Lower leg skin (tissue), 4 donors: ENCODE results near the gene COL4A2. TPM values are rescaled to one million over a fixed set of nuclear protein-coding genes. Genes with fewer than 3 reads are reported as not detected.

Source experiments
- DNase-seq, 2 donors: peaks; one replicate each; pipeline ENCODE4 v3.0.0-alpha.2; 2019; ENCODE audit warnings: low spot score in 2 of 2
- H3K4me3 ChIP-seq: fragments of 200-600 bp; sonication (generic); 2 replicates; pipeline ENCODE4 v1.5.1; 2017; ENCODE audit warnings: mild to moderate bottlenecking, low read depth; ENCODE audit not compliant: poor library complexity, severe bottlenecking
- POLR2A ChIP-seq, 2 donors: fragments of 450-650 bp; IDR thresholded peaks; one replicate each; pipeline ENCODE4 v1.6.1; 2016 to 2017; ENCODE audit warnings: antibody characterized with exemption in 2 of 2, mild to moderate bottlenecking in 1 of 2, moderate library complexity in 1 of 2
- WGBS, 2 donors: methylation state at CpG; one replicate each; pipeline ENCODE4 v1.1.5; 2018; 5-methylcytosine and 5-hydroxymethylcytosine counted together
- intact Hi-C: fragments of 100-400 bp; cut with DNase I; formaldehyde crosslinking; loops from one replicate; pipeline ENCODE4 v1.15.0; 2023; ENCODE audit warnings: low total_unique reads
- total RNA-seq, 4 donors: library from RNA; depleted of rRNA; stranded (reverse); fragments of >200 nt; gene quantifications; one replicate each; pipeline ENCODE4 v1.1.0, GENCODE V29; 2016
- TF ChIP-seq, protein P1 (sequence below), 3 donors: fragments of 450-650 bp; IDR thresholded peaks; one replicate each; pipeline ENCODE4 v1.5.1; 2016; ENCODE audit warnings: antibody characterized with exemption in 3 of 3, mild to moderate bottlenecking in 3 of 3, moderate library complexity in 2 of 3

The COL4A2 gene
- total RNA-seq, 4 donors from 2014 or later: 40.8 to 119 (median 58.9) TPM

- DNase-seq: peak in 1 of 2 donors; percentile 88
- no peak for TF ChIP-seq POLR2A (IDR thresholded peaks at IDR 0.05)
- TF ChIP-seq, protein P1, sequence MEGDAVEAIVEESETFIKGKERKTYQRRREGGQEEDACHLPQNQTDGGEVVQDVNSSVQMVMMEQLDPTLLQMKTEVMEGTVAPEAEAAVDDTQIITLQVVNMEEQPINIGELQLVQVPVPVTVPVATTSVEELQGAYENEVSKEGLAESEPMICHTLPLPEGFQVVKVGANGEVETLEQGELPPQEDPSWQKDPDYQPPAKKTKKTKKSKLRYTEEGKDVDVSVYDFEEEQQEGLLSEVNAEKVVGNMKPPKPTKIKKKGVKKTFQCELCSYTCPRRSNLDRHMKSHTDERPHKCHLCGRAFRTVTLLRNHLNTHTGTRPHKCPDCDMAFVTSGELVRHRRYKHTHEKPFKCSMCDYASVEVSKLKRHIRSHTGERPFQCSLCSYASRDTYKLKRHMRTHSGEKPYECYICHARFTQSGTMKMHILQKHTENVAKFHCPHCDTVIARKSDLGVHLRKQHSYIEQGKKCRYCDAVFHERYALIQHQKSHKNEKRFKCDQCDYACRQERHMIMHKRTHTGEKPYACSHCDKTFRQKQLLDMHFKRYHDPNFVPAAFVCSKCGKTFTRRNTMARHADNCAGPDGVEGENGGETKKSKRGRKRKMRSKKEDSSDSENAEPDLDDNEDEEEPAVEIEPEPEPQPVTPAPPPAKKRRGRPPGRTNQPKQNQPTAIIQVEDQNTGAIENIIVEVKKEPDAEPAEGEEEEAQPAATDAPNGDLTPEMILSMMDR (IDR thresholded peaks at IDR 0.05): no peak
- WGBS, 2 donors: 1% methylated on average over 40 to 44 of the region's 64 CpGs
- H3K4me3 ChIP-seq: peak overlapping the region; percentile 66
- intact Hi-C loops: no loop called here
Measured at GRCh38 chr13:110307767-110308655, 927 bp downstream of the COL4A2 start.

- WGBS, 2 donors: 11 to 12% methylated on average over 31 of the region's 31 CpGs
- TF ChIP-seq, protein P1 (IDR thresholded peaks at IDR 0.05): no peak
- TF ChIP-seq POLR2A (IDR thresholded peaks at IDR 0.05): no peak
- peak overlapping the region; percentile 19 for H3K4me3 ChIP-seq
- intact Hi-C loops: no loop called here
- DNase-seq: peak in 1 of 2 donors; percentile 85
Measured at GRCh38 chr13:110308656-110309359, 1.7 kb downstream of the COL4A2 start.

GRCh38 chr13:110309661-110310524, 2.8 kb downstream of the COL4A2 start:
- no peak overlapping the region for H3K4me3 ChIP-seq
- DNase-seq: peak in 1 of 2 donors; percentile 76
- TF ChIP-seq, protein P1 (IDR thresholded peaks at IDR 0.05): no peak
- no peak for TF ChIP-seq POLR2A (IDR thresholded peaks at IDR 0.05)
- intact Hi-C loops: no loop called here
- 80 to 82% methylated on average over 16 of the region's 16 CpGs for WGBS, 2 donors

DNA sequence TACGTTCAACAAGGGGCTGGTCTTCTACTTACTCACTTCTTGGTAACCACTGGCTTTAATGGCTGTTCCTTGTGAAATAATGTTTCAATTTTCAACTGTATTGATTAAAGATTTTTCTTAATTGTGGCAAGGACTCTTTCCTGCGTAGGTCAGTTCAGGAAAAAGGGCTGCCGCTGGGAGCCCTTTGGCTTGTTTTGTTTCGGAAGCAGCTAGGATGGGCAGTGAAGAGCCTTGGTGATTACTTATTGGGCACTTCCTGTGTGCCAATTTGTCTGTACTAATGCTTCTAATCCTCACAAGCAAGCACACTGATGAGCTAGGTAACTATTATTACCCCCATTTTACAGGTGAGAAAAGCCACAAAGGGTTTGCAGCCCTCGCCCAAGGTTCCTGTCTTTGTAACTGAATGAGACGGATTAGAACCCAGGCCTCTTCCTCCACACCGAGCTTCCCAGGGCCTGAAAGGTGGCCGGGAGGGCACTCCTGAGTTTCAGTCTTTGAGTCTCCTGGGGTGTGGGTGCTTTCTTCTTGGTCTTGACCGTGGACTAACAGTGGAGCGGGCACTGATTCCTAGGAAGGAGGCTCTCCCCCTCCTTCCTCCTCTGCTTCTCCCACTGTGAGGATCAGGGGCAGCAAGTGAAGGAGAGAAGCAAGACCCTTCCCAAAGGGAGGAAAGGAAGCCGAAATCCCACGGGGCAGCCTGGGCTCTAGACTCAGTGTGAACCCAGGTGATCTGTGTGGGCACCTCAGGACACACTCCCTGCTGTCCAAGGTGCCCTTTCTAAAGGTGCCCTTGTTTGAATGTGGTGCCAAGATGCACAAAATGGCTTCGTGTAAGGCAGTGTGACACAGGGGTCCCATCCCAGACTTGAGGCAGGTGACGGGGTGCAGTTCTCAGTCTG, 3.7 kb downstream of the COL4A2 start:
- peak in 1 of 2 donors; percentile 36 for DNase-seq
- intact Hi-C loops: no loop called here
- TF ChIP-seq POLR2A (IDR thresholded peaks at IDR 0.05): no peak
- TF ChIP-seq, protein P1 (IDR thresholded peaks at IDR 0.05): no peak
- H3K4me3 ChIP-seq: no peak overlapping the region
- WGBS, 2 donors: 76 to 79% methylated on average over 13 to 14 of the region's 14 CpGs
